AG09319 (cell line): ENCODE results near the gene IRX5.
A peak's percentile ranks its signal among the peaks of the same experiment; 100 is the strongest.

Experiments used
- DNase-seq: peaks from one replicate; pipeline ENCODE4 v3.0.0-alpha.2; 2010; ENCODE audit warnings: low read depth; ENCODE audit errors: extremely low read depth
- TF ChIP-seq, protein P1 (sequence below): IDR thresholded peaks from 2 replicates; pipeline ENCODE4 v1.5.1; 2011; ENCODE audit warnings: low read depth, mild to moderate bottlenecking, inconsistent platforms, low read length, moderate library complexity

The IRX5 gene

DNA sequence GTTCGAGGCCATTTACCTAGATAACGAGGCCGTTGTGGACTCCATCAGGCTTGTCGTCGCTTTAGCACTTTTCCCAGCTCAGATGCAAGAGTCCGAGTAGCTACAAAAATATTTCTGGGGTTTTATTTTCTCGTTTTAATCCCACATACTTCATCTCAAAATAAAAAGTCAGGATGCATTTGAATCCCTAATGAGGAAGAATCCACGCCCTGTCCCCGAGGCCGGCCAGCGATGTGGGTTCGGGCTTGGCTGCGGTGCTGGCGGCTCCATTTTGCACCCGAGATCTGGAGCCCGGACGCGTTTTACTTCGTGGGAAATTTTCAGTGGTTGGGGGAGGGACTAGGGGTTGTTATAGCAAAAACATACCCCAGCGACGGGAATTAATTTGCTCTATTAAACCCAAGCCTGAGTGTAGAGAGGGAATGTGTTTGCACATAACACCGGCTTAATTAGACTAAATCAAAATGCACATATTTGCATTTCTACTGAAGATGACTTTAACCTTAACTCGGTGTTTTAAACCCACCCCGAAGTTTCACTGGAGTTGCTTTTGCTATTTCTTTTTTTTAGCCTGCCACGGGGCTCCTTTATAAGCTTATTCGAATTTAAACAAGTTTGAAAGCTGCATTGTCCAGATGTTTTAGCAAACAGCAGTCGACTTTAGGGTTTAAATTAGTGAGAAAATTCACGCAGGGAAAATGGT, 4.8 kb downstream of the IRX5 start:
- DNase-seq = no peak
- TF ChIP-seq, protein P1, sequence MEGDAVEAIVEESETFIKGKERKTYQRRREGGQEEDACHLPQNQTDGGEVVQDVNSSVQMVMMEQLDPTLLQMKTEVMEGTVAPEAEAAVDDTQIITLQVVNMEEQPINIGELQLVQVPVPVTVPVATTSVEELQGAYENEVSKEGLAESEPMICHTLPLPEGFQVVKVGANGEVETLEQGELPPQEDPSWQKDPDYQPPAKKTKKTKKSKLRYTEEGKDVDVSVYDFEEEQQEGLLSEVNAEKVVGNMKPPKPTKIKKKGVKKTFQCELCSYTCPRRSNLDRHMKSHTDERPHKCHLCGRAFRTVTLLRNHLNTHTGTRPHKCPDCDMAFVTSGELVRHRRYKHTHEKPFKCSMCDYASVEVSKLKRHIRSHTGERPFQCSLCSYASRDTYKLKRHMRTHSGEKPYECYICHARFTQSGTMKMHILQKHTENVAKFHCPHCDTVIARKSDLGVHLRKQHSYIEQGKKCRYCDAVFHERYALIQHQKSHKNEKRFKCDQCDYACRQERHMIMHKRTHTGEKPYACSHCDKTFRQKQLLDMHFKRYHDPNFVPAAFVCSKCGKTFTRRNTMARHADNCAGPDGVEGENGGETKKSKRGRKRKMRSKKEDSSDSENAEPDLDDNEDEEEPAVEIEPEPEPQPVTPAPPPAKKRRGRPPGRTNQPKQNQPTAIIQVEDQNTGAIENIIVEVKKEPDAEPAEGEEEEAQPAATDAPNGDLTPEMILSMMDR = no peak

DNA sequence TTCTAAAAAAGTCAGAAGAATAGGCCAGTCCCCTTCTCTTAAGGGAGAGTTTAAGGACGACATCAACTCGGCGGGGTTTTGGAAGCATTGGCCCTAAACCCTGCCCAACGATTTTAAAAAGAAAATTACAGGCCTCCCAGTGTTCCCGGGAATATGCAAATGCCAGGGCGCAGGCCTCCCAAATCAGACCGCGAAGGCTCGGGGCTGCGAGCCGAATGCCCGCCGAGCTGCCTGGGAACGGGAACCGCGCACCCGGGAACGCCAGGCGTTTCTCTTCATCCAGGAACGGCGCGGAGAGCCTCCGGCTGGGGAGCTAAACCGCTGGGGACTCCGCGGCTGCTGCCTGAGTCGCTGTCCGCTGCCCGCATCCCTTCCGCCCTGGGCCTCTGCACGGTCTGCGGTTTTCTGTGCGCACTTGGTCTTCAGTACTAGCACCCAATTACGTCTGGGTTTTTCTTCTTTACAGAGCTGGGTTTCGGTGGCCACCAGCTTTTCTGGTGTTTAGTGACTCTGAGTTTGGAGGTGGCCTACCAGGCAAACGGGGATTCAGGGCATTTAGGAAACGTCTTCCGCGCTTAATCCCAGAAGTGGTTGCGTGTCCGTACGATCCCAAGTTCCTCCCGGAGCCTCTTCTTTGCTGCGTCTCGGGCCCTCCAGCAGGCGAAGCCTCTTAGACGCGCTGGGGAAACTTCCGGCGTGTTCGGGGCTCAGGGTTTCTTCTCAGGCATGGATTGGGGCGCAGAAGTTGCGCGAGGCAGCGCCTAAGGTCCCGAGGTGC, 5.7 kb downstream of the IRX5 start:
- TF ChIP-seq, protein P1 = no peak
- DNase-seq = no peak

DNA sequence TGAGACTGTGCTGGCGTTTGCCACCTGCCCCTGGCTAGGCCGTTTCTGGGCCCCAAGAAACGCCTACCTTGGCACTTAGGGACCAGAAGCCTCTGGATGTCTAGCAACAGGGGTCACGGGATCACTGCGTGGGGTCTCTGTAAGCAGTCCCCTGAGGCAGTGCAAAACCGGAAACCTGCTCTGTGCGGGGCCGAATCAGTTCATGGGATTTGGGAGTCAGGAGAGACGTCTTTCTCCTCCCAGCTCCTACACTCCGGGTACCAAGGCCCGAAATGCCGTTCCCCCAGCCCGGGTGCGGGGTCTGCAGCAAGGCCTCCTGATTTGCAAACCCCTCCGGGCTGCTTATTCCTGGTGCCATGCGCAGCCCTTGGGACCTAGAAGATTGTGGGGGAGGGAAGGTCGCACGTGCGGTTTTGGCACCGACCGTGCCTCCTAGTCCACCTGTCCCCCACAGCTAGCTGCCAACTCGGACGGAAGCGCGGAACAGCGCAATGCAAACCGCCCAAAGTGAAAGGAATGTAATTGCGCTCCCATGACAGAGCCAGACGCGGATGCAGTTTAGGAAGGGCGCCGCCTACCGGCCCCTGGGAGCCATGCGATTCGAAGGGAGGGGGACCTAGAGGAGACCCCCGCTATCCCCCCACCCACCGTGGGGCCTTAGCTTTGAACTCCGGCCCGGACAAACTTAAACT, 6.5 kb downstream of the IRX5 start:
- no peak for DNase-seq
- TF ChIP-seq, protein P1 = peak; percentile 50

DNA sequence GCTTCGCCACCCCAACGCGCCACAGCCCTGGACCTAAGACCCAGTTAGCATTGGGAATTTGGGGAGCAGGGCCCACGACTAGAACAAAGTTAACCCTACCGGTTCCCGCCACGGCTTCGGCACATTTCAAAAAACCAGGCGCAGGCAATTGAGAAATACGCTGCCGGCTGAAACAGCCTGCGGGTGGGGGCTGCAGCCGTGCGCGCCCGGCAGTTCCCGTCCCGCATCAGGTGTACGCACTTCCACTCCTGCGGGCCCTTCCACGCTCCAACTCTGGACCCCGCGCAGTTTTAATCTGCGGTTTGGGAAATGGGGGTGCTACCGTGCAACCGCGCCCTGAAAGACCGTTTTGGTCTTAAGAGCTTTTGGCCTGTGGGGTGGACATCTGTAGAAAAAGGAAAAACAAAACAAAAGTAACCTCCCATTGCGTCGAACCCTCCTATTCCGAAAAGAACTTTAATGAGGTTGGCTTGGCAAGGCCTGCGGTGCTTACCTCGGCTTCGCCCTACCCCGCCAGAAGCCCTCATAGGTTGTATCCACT, 7.1 kb downstream of the IRX5 start:
- no peak for DNase-seq

DNA sequence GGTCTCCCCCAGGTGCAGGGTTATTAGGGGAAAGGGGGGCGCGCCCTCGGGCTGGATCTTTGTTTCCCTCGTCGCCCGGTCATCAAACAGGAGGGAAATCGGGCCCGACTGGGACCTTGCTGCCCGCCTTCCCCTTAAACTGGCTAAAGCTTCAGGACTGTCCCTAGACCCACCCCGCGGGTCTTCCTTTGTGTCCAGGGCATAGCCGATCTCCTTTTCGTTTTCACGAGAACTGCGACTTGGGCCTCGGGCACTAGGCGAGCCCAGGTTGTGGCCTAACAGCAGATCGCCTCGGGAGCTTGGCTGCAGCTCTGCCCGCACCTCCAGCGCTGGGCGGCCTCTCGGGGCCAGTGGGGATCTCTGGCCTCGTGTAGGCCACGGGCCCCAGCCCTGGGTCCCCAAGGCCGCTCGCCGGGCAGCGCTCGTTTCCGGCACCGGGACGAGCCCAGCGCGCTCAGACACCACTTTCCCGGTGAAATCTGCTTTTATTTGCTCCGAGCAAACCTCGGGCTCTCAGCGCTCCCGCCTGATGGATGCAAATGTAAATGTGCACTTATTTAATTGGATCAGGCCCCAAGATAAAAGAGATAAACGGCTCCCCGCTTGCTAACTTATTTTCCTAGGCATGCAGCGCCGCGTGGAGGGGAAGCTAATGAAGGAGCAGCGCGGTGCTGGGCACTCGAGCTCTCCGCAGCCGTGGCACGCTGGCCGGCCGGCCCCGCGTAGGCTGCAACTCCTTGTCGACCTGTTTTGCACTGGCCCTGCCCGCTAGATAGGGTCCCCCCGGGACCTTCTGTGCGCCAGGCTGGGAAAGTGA, 7.8 kb downstream of the IRX5 start:
- TF ChIP-seq, protein P1 = no peak
- DNase-seq = no peak

More for the DNA sequence above, 7.1 kb downstream of the IRX5 start:
- TF ChIP-seq, protein P1 = no peak

DNA sequence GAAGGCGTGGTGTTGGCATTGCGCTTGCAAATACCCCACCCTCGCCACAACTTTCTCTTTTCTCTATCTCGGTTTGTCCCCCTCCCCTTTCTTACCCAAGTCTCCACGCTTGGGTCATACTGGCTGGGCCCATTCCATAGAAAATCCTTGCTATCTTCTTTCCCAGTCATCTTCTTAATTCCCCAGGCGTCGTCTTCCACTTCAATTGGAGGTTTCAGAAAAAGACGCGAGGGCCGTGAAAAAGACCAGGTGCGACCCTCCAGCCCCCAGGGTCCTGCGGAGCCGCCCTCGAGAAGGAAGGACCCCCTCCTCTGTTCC, 8.3 kb downstream of the IRX5 start:
- DNase-seq = no peak
- TF ChIP-seq, protein P1 = no peak
